Spleen (tissue), 11 donors: ENCODE results near the gene ZC3H12D. TPM values are rescaled to one million over a fixed set of nuclear protein-coding genes. Genes with fewer than 3 reads are reported as not detected.

Experiments
- DNase-seq: peaks from one replicate; pipeline ENCODE4 v3.0.0-alpha.2; 2020
- H3K27ac ChIP-seq, 8 donors: fragments of 200-600 bp; sonication (generic) in 7 of 8; 1 replicate in 4 of 8; 2 replicates in 4 of 8; pipeline versions ENCODE4 v1.5.0 to v1.8.0; 2016 to 2021; ENCODE audit warnings: inconsistent platforms in 4 of 8, mild to moderate bottlenecking in 4 of 8, moderate library complexity in 1 of 8
- H3K27me3 ChIP-seq, 7 donors: fragments of 200-600 bp; sonication (generic) in 6 of 7; replicated peaks in 1 of 7; 1 replicate in 4 of 7; 2 replicates in 3 of 7; pipeline versions ENCODE4 v1.5.0 to v1.8.0; 2016 to 2021; ENCODE audit warnings: inconsistent platforms in 3 of 7, mild to moderate bottlenecking in 1 of 7
- H3K36me3 ChIP-seq, 6 donors: fragments of 200-600 bp; sonication (generic) in 5 of 6; 1 replicate in 4 of 6; 2 replicates in 2 of 6; pipeline versions ENCODE4 v1.5.0 to v1.8.0; 2016 to 2021; ENCODE audit warnings: inconsistent platforms in 2 of 6
- H3K4me1 ChIP-seq, 6 donors: fragments of 200-600 bp; sonication (generic) in 5 of 6; 1 replicate in 3 of 6; 2 replicates in 3 of 6; pipeline versions ENCODE4 v1.5.0 to v1.8.0; 2016 to 2021; ENCODE audit warnings: inconsistent platforms in 3 of 6
- H3K4me3 ChIP-seq, 8 donors: fragments of 200-600 bp; sonication (generic) in 7 of 8; 1 replicate in 4 of 8; 2 replicates in 4 of 8; pipeline versions ENCODE4 v1.5.0 to v1.8.0; 2016 to 2021; ENCODE audit warnings: inconsistent platforms in 4 of 8, mild to moderate bottlenecking in 4 of 8, moderate library complexity in 2 of 8
- H3K9me3 ChIP-seq, 8 donors: fragments of 200-600 bp; sonication (generic) in 7 of 8; 1 replicate in 4 of 8; 2 replicates in 4 of 8; pipeline versions ENCODE4 v1.5.0 to v1.8.0; 2016 to 2021; ENCODE audit warnings: inconsistent platforms in 4 of 8
- CTCF ChIP-seq, 11 experiments: fragments of 200-600 bp in 7 of 11; fragments of 450-650 bp in 4 of 11; sonication (generic) in 4 of 11; IDR thresholded peaks in 8 of 11; conservative IDR thresholded peaks in 3 of 11; 1 replicate in 7 of 11; 2 replicates in 4 of 11; pipeline versions ENCODE4 v1.4.0 to v1.8.0; 2016 to 2021; ENCODE audit warnings: antibody characterized with exemption in 11 of 11, inconsistent platforms in 4 of 11, mild to moderate bottlenecking in 1 of 11
- POLR2A ChIP-seq, 3 donors: fragments of 450-650 bp; IDR thresholded peaks; one replicate each; pipeline ENCODE4 v1.5.1; 2017; ENCODE audit warnings: antibody characterized with exemption in 3 of 3, mild to moderate bottlenecking in 1 of 3
- POLR2AphosphoS5 ChIP-seq, 3 donors: sonication (generic); formaldehyde crosslinking; IDR thresholded peaks; one replicate each; pipeline ENCODE4 v1.5.1; 2017; ENCODE audit warnings: antibody characterized with exemption in 3 of 3
- WGBS, 5 donors: extraction: QIAGEN DNeasy Blood & Tissue Kit in 3 of 5; methylation state at CpG; one replicate each; pipeline versions ENCODE4 v1.1.5 to v1.1.7; 2013 to 2018; 5-methylcytosine and 5-hydroxymethylcytosine counted together
- intact Hi-C: fragments of 100-400 bp; cut with DNase I; formaldehyde crosslinking; loops from one replicate; pipeline ENCODE4 v1.15.0; 2023; ENCODE audit warnings: low total_unique reads
- polyA plus RNA-seq, 3 donors: library from polyadenylated mRNA; stranded (reverse); fragments of 200-250 nt; gene quantifications; one replicate each; pipeline ENCODE4 v1.2.1, GENCODE V29; 2013
- total RNA-seq, 7 donors: library from RNA; depleted of rRNA in 3 of 7; stranded (reverse); fragments of >200 nt in 3 of 7; fragmentation: NEBNext Ultra II Directional in 4 of 7; extraction: Animal tissue kit (Norgen Biotek cat#: 25700) in 4 of 7; gene quantifications; one replicate each; pipeline versions ENCODE4 v1.1.0 to v1.2.1, GENCODE V29; 2016 to 2021
- donor health status: healthy with polysubstance abuse.
- donor health status: DM: no; HTN: no; CAD: no; lungs with moderate emphysema.
- donor health status: DM: no; HTN: no; CAD: no.
- donor health status: Bipolar disorder and iron deficiency.
- donor health status: healthy.
- donor health status: DM: no; HTN: no; CAD: no.
- donor health status: DM: yes; HTN: yes; CAD: no.

Gene ZC3H12D
- total and polyA plus RNA-seq, 10 donors: 15.2 to 38.4 (median 22.8) TPM

GRCh38 chr6:149431905-149432775, 52.7 kb downstream of the ZC3H12D start:
- DNase-seq: peak; percentile 95
- Histone ChIP-seq H3K27ac (no peak overlapping the region), H3K9me3 (no peaks in the 10 kb centered on the region), H3K36me3 (no peaks in the 10 kb centered on the region), H3K4me1 (peaks cover 0 to 11% (median 4%) of the 10 kb centered on the region in 6 donors), H3K27me3 (no peaks in the 10 kb centered on the region), H3K4me3 (no peak overlapping the region)
- no peak for TF ChIP-seq POLR2A (IDR thresholded peaks at IDR 0.05)
- peak; percentile 90 to 97 (median 95) for TF ChIP-seq CTCF (IDR thresholded peaks at IDR 0.05 in 8 of 11, conservative IDR thresholded peaks at IDR 0.05 in 3 of 11)
- peak in 2 of 3 donors; percentile 43 to 56 for TF ChIP-seq POLR2AphosphoS5 (IDR thresholded peaks at IDR 0.05)
- intact Hi-C loops: loop anchor here (2.0 to 10.0 kb wide), 2 partner anchors 83 to 351 kb away; no protein-coding TSS in a partner anchor
- 33 to 37% (median 34%) methylated on average over 18 to 19 of the region's 19 CpGs for WGBS, 5 donors

DNA sequence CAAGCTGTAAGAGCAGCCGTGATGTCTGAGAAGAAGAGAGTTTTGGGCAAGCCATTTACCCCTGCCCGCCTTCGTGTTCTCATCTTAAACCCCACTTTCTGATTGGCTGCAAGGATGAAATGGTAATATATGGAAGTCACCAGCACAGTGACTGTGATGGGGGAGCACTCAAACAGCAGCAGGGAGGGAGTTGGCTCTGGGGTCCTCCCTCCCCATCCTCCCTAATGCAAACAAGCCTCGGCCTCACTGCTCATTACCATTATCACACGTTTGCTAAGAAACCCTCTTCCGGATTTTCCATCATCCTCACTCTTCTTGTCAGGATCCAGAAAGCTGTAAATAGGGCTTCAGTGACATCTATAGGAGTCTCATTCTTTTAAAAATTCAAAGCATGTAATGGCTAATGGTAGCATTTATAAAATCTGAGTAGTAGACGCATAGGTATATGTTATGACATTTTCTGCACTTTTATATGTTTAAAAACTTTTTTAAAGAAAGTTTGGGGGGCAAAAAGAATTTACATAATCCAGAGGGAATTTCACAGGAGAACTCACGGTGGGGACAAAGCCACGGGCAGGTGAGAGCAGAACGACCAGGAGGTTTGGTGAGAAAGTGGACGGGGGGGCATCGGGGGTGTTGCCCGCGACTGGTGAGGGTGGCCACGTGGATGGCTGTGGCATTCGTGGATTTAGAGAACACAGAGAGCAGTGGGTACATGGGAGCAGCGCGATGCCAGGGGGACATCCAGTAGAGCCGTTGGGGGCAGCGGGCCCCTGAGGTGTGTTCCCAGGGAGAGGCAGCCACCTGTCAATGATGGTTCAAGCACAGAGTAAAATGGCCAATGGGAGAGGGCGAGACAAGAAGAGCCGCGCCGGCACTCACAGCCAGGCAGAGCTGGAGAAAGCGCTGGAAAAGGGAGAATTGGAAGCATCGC, 55.1 kb downstream of the ZC3H12D start:
- TF ChIP-seq POLR2AphosphoS5 (IDR thresholded peaks at IDR 0.05) (no peak), CTCF (IDR thresholded peaks at IDR 0.05 in 8 of 11, conservative IDR thresholded peaks at IDR 0.05 in 3 of 11) (no peak), POLR2A (IDR thresholded peaks at IDR 0.05) (no peak)
- Histone ChIP-seq H3K27me3 (no peaks in the 10 kb centered on the region), H3K4me3 (no peak overlapping the region), H3K36me3 (no peaks in the 10 kb centered on the region), H3K4me1 (peaks cover 0 to 11% (median 4%) of the 10 kb centered on the region in 6 donors), H3K27ac (no peak overlapping the region), H3K9me3 (no peaks in the 10 kb centered on the region)
- intact Hi-C loops: loop anchor here (2.0 to 10.0 kb wide), 2 partner anchors 85 to 349 kb away; no protein-coding TSS in a partner anchor
- 88 to 95% (median 92%) methylated on average over 26 of the region's 26 CpGs for WGBS, 5 donors
- DNase-seq: no peak

DNA sequence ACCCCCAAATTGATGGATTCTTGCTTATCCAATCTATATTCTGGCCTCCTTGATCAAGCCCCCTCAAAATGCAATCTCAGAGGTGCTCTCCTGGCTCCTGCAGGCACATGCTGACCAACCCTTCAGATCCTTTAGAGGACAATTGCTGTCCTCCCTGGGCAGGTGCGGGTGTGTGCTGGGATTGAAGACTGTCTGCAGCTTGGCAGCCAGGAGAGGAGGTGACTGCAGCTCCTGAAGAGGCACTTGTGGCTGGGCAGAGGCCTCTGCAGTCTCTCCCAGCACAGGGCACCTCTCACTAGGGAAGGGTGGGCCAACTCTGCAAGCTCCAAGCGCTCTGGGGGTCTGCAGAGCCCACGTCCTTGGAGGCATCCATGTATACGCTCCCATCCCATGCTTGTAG, 56.2 kb downstream of the ZC3H12D start:
- Histone ChIP-seq H3K27ac (no peak overlapping the region), H3K4me3 (no peak overlapping the region), H3K36me3 (no peaks in the 10 kb centered on the region), H3K9me3 (no peaks in the 10 kb centered on the region), H3K4me1 (peaks cover 0 to 11% (median 4%) of the 10 kb centered on the region in 6 donors), H3K27me3 (no peaks in the 10 kb centered on the region)
- DNase-seq: no peak
- intact Hi-C loops: no loop called here
- 90 to 98% (median 93%) methylated on average over 3 to 4 of the region's 4 CpGs for WGBS, 5 donors
- no peak for TF ChIP-seq POLR2A (IDR thresholded peaks at IDR 0.05)

- no peaks in the 10 kb centered on the region for H3K36me3 ChIP-seq
- H3K9me3 ChIP-seq: no peaks in the 10 kb centered on the region
- no peak for DNase-seq
- no peak overlapping the region for H3K4me3 ChIP-seq
- WGBS, 5 donors: 86 to 96% (median 94%) methylated on average over 3 to 5 of the region's 5 CpGs
- H3K27ac ChIP-seq: no peak overlapping the region
- intact Hi-C loops: no loop called here
- no peaks in the 10 kb centered on the region for H3K4me1 ChIP-seq
- H3K27me3 ChIP-seq: no peaks in the 10 kb centered on the region
- no peak for TF ChIP-seq CTCF (IDR thresholded peaks at IDR 0.05 in 8 of 11, conservative IDR thresholded peaks at IDR 0.05 in 3 of 11)
- TF ChIP-seq POLR2A (IDR thresholded peaks at IDR 0.05): no peak
- TF ChIP-seq POLR2AphosphoS5 (IDR thresholded peaks at IDR 0.05): no peak
These were observed 59.1 kb downstream of the ZC3H12D start for GRCh38 chr6:149425754-149426153.
